Smooth muscle cell (in vitro differentiated cells): Measurements from ENCODE around the gene FASN. TPM values are rescaled to one million over a fixed set of nuclear protein-coding genes. Genes with fewer than 3 reads are reported as not detected.

Source experiments
- DNase-seq: peaks from one replicate; lab custom pipeline; 2025; ENCODE audit not compliant: unreplicated experiment; lab: John Stamatoyannopoulos, UW
- H2AFZ ChIP-seq: fragments of 200-600 bp; sonication (generic); 2 replicates; pipeline ENCODE4 v1.6.0; 2016; ENCODE audit warnings: antibody characterized with exemption, low read depth, mild to moderate bottlenecking
- H3F3A ChIP-seq: fragments of 200-600 bp; sonication (generic); 2 replicates; pipeline ENCODE4 v1.6.0; 2017; ENCODE audit warnings: antibody characterized with exemption, low read depth
- H3K27ac ChIP-seq: fragments of 200-600 bp; sonication (generic); 2 replicates; pipeline ENCODE4 v1.5.1; 2016; ENCODE audit warnings: low read depth, mild to moderate bottlenecking
- H3K27me3 ChIP-seq: fragments of 200-600 bp; sonication (generic); 2 replicates; pipeline ENCODE4 v1.6.1; 2016; ENCODE audit warnings: low read depth, mild to moderate bottlenecking
- H3K36me3 ChIP-seq: fragments of 200-600 bp; sonication (generic); 2 replicates; pipeline ENCODE4 v1.5.1; 2016; ENCODE audit warnings: low read depth
- H3K4me1 ChIP-seq: fragments of 200-600 bp; sonication (generic); 2 replicates; pipeline ENCODE4 v1.5.1; 2016; ENCODE audit warnings: low read depth
- H3K4me2 ChIP-seq: fragments of 200-600 bp; sonication (generic); 2 replicates; pipeline ENCODE4 v1.6.0; 2016; ENCODE audit warnings: mild to moderate bottlenecking
- H3K4me3 ChIP-seq: fragments of 200-600 bp; sonication (generic); 2 replicates; pipeline ENCODE4 v1.5.1; 2016; ENCODE audit warnings: mild to moderate bottlenecking
- H3K79me2 ChIP-seq: fragments of 200-600 bp; sonication (generic); 2 replicates; pipeline ENCODE4 v1.6.0; 2016; ENCODE audit warnings: low read depth, mild to moderate bottlenecking
- H3K9ac ChIP-seq: fragments of 200-600 bp; sonication (generic); 2 replicates; pipeline ENCODE4 v1.6.0; 2016; ENCODE audit warnings: low read depth
- H3K9me3 ChIP-seq: fragments of 200-600 bp; sonication (generic); replicated peaks from 2 replicates; pipeline ENCODE4 v1.5.1; 2016; ENCODE audit warnings: low read depth
- H4K20me1 ChIP-seq: fragments of 200-600 bp; sonication (generic); 2 replicates; pipeline ENCODE4 v1.6.0; 2016; ENCODE audit warnings: low read depth
- CTCF ChIP-seq: fragments of 200-600 bp; sonication (generic); IDR thresholded peaks from 2 replicates; pipeline ENCODE4 v1.5.1; 2017; ENCODE audit warnings: borderline replicate concordance, mild to moderate bottlenecking, antibody characterized with exemption; ENCODE audit not compliant: insufficient read depth, poor library complexity, severe bottlenecking
- WGBS: methylation state at CpG from one replicate; pipeline ENCODE4 v1.1.7; 2016; ENCODE audit warnings: low lambda C conversion rate; 5-methylcytosine and 5-hydroxymethylcytosine counted together
- polyA plus RNA-seq: library from polyadenylated mRNA; unstranded; fragments of >200 nt; fragmentation: Nextera tagmentation; extraction: Ambion mirVana; gene quantifications from 2 replicates; pipeline ENCODE4 v1.2.1, GENCODE V29; 2016
- total RNA-seq: library from RNA; depleted of rRNA; stranded (reverse); fragments of >200 nt; gene quantifications from 2 replicates; pipeline ENCODE4 v1.2.3, GENCODE V29; 2014

The FASN gene
- total and polyA plus RNA-seq, 2 experiments from 2014 or later, result 46.6 to 49.3 TPM

DNA sequence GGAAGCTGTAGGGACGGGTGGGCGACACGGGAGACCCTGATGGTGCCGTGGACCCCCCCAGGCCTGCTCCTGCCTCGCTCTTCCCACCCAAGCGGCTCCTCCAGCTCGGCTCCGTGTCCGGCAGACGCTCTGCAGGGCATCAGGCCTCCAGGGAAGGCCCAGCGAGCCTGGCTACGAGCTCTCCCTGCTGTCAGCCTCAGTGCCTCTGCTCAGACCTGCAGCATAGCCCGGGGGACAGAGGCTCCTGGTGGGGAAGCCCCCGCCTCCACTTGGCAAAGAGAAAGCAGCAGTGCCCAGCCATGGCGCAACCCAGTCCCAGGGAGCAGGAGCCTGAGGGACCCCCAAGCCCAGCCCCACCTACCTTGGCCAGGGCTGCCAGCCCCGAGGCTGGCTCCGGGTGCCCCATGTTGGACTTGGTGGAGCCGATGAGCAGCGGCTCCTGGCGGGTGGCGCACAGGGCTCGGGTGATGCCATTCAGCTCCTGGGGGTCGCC is 5.9 kb downstream of the FASN start:
- Histone ChIP-seq H3K79me2 (peaks cover 45% of the 10 kb centered on the region), H3K9me3 (no peaks in the 10 kb centered on the region), H3K4me3 (no peak overlapping the region), H3F3A (no peaks in the 10 kb centered on the region), H2AFZ (no peak overlapping the region), H3K9ac (no peak overlapping the region), H3K27ac (no peak overlapping the region), H4K20me1 (peaks cover 94% of the 10 kb centered on the region), H3K27me3 (no peaks in the 10 kb centered on the region), H3K36me3 (no peaks in the 10 kb centered on the region), H3K4me2 (no peak overlapping the region), H3K4me1 (peaks cover 14% of the 10 kb centered on the region)
- no peak for DNase-seq
- WGBS, result over 99% methylated on average over 21 of the region's 23 CpGs
- TF ChIP-seq CTCF, result no peak

GRCh38 chr17:82091264-82092066 is 6.6 kb downstream of the FASN start:
- Histone ChIP-seq H3K4me3 (no peak overlapping the region), H3K9me3 (no peaks in the 10 kb centered on the region), H3K4me1 (peaks cover 8% of the 10 kb centered on the region), H3K27me3 (no peaks in the 10 kb centered on the region), H3K36me3 (no peaks in the 10 kb centered on the region), H3K79me2 (peaks cover 38% of the 10 kb centered on the region), H3K4me2 (no peak overlapping the region), H3F3A (no peaks in the 10 kb centered on the region), H2AFZ (no peak overlapping the region), H3K27ac (no peak overlapping the region), H3K9ac (no peak overlapping the region), H4K20me1 (peaks cover 93% of the 10 kb centered on the region)
- TF ChIP-seq CTCF, result no peak
- no peak for DNase-seq
- WGBS, result 98% methylated on average over 28 of the region's 37 CpGs

DNA sequence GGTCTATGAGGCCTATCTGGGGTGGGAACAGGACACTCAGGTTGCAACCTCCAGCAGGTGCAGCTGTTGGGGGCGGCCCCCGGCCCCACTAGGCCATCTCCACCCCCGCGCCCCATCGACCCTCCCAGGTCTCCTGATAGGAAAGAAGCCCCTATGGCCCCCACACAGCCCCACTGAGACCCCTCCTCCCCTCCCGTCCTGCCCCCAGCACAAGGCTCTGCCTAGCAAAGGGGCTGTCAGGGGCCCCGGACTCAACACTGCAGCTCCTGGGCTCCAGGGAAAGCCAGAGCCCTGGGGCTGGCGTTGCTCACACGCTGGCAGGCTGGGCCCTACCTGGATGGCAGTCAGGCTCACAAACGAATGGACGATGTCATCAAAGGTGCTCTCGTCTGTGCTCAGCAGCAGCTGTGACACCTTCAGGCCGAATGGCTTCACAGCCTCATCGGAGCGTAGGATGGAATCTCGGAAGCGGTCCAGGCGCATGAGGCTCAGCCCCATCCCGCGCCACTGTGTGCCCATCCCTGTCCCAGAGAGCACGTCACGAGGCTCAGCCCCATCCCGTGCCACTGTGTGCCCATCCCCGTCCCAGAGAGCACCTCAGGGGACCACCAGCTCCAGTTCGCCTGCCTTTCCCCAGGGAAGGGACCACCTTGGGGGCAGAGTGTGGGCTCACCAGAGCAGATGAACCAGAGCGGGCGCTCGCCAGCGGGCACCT is 7.3 kb downstream of the FASN start:
- Histone ChIP-seq H2AFZ (no peak overlapping the region), H3K4me3 (no peak overlapping the region), H3K9me3 (no peaks in the 10 kb centered on the region), H3K27ac (no peak overlapping the region), H3K4me2 (no peak overlapping the region), H3K4me1 (peaks cover under 1% of the 10 kb centered on the region), H3K36me3 (no peaks in the 10 kb centered on the region), H3K9ac (no peak overlapping the region), H3K27me3 (no peaks in the 10 kb centered on the region), H4K20me1 (peaks cover 87% of the 10 kb centered on the region), H3F3A (no peaks in the 10 kb centered on the region), H3K79me2 (peaks cover 31% of the 10 kb centered on the region)
- no peak for DNase-seq
- WGBS, result 97% methylated on average over 23 of the region's 29 CpGs
- no peak for TF ChIP-seq CTCF
